Liver (tissue), 3 donors: ENCODE results near the gene IPP.

Experiments
- EGR1 ChIP-seq, 2 donors: IDR thresholded peaks; 2 replicates each; pipeline ENCODE4 v1.6.1; 2016 to 2018; ENCODE audit warnings: antibody characterized with exemption in 2 of 2, low read depth in 2 of 2
- FOXA2 ChIP-seq: IDR thresholded peaks from 2 replicates; pipeline ENCODE4 v1.6.1; 2016; ENCODE audit warnings: antibody characterized with exemption
- GABPA ChIP-seq, 2 donors: IDR thresholded peaks in 1 of 2; conservative IDR thresholded peaks in 1 of 2; 2 replicates each; pipeline ENCODE4 v1.6.1; 2016; ENCODE audit warnings: antibody characterized with exemption in 2 of 2, mild to moderate bottlenecking in 1 of 2, moderate library complexity in 1 of 2
- HNF4A ChIP-seq, 2 donors: conservative IDR thresholded peaks; 2 replicates each; pipeline ENCODE4 v1.6.1; 2016; ENCODE audit warnings: antibody characterized with exemption in 2 of 2, mild to moderate bottlenecking in 2 of 2
- HNF4G ChIP-seq: IDR thresholded peaks from 2 replicates; pipeline ENCODE4 v1.6.1; 2016; ENCODE audit warnings: antibody characterized with exemption
- JUND ChIP-seq, 2 donors: IDR thresholded peaks; 2 replicates each; pipeline ENCODE4 v1.6.1; 2016; ENCODE audit warnings: antibody characterized with exemption in 2 of 2
- NR2F2 ChIP-seq: IDR thresholded peaks from 2 replicates; pipeline ENCODE4 v1.6.1; 2016; ENCODE audit warnings: antibody characterized with exemption
- RAD21 ChIP-seq, 2 donors: IDR thresholded peaks; 2 replicates each; pipeline ENCODE4 v1.6.1; 2016; ENCODE audit warnings: antibody characterized with exemption in 2 of 2, mild to moderate bottlenecking in 2 of 2
- TAF1 ChIP-seq: conservative IDR thresholded peaks from 2 replicates; pipeline ENCODE4 v1.6.1; 2016; ENCODE audit warnings: antibody characterized with exemption, mild to moderate bottlenecking
- YY1 ChIP-seq: IDR thresholded peaks from 2 replicates; pipeline ENCODE4 v1.6.1; 2016; ENCODE audit warnings: antibody characterized with exemption, mild to moderate bottlenecking
- TF ChIP-seq, protein P1 (sequence below): fragments of 150-350 bp; IDR thresholded peaks from 2 replicates; pipeline ENCODE4 v1.5.1; 2017; ENCODE audit warnings: improper control_type of control experiment, low read depth, low read length; ENCODE audit not compliant: missing input control
- TF ChIP-seq, protein P2 (sequence below): IDR thresholded peaks from 2 replicates; pipeline ENCODE4 v1.6.1; 2016; ENCODE audit warnings: antibody characterized with exemption
- TF ChIP-seq, protein P3 (sequence below): IDR thresholded peaks from 2 replicates; pipeline ENCODE4 v1.6.1; 2016; ENCODE audit warnings: antibody characterized with exemption, mild to moderate bottlenecking
- TF ChIP-seq, protein P4 (sequence below): IDR thresholded peaks from 2 replicates; pipeline ENCODE4 v1.6.1; 2016; ENCODE audit warnings: antibody characterized with exemption
- donor health status: healthy.
- donor health status: healthy.

DNA sequence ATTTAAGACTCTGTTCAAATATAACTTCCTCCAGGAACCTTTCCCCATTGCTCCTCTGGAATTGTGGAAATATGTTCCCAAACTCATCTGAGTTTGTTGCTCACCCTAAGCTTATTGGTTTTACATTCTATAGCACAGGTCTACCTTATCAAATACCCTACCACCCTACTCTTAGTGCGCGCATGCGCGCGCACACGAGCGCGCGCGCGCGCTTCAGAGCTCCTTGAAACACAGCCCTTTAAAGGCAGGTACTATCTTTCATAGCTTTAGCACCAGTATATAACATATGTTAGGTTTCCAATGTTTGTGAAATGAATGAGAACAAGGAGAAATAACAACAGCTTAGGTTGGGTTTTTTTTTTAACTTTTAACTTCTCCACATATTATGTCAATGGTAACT is 3.5 kb downstream of the IPP start:
- TF ChIP-seq, protein P1, sequence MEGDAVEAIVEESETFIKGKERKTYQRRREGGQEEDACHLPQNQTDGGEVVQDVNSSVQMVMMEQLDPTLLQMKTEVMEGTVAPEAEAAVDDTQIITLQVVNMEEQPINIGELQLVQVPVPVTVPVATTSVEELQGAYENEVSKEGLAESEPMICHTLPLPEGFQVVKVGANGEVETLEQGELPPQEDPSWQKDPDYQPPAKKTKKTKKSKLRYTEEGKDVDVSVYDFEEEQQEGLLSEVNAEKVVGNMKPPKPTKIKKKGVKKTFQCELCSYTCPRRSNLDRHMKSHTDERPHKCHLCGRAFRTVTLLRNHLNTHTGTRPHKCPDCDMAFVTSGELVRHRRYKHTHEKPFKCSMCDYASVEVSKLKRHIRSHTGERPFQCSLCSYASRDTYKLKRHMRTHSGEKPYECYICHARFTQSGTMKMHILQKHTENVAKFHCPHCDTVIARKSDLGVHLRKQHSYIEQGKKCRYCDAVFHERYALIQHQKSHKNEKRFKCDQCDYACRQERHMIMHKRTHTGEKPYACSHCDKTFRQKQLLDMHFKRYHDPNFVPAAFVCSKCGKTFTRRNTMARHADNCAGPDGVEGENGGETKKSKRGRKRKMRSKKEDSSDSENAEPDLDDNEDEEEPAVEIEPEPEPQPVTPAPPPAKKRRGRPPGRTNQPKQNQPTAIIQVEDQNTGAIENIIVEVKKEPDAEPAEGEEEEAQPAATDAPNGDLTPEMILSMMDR = no peak
- TF ChIP-seq, protein P2, sequence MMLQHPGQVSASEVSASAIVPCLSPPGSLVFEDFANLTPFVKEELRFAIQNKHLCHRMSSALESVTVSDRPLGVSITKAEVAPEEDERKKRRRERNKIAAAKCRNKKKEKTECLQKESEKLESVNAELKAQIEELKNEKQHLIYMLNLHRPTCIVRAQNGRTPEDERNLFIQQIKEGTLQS = no peak
- no peak for TF ChIP-seq FOXA2
- no peak for TF ChIP-seq TAF1
- TF ChIP-seq, protein P3, sequence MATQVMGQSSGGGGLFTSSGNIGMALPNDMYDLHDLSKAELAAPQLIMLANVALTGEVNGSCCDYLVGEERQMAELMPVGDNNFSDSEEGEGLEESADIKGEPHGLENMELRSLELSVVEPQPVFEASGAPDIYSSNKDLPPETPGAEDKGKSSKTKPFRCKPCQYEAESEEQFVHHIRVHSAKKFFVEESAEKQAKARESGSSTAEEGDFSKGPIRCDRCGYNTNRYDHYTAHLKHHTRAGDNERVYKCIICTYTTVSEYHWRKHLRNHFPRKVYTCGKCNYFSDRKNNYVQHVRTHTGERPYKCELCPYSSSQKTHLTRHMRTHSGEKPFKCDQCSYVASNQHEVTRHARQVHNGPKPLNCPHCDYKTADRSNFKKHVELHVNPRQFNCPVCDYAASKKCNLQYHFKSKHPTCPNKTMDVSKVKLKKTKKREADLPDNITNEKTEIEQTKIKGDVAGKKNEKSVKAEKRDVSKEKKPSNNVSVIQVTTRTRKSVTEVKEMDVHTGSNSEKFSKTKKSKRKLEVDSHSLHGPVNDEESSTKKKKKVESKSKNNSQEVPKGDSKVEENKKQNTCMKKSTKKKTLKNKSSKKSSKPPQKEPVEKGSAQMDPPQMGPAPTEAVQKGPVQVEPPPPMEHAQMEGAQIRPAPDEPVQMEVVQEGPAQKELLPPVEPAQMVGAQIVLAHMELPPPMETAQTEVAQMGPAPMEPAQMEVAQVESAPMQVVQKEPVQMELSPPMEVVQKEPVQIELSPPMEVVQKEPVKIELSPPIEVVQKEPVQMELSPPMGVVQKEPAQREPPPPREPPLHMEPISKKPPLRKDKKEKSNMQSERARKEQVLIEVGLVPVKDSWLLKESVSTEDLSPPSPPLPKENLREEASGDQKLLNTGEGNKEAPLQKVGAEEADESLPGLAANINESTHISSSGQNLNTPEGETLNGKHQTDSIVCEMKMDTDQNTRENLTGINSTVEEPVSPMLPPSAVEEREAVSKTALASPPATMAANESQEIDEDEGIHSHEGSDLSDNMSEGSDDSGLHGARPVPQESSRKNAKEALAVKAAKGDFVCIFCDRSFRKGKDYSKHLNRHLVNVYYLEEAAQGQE = no peak
- no peak for TF ChIP-seq YY1
- TF ChIP-seq JUND (IDR thresholded peaks at IDR 0.05) = no peak
- TF ChIP-seq RAD21 (IDR thresholded peaks at IDR 0.05) = no peak
- no peak for TF ChIP-seq HNF4A (conservative IDR thresholded peaks at IDR 0.05)
- TF ChIP-seq, protein P4, sequence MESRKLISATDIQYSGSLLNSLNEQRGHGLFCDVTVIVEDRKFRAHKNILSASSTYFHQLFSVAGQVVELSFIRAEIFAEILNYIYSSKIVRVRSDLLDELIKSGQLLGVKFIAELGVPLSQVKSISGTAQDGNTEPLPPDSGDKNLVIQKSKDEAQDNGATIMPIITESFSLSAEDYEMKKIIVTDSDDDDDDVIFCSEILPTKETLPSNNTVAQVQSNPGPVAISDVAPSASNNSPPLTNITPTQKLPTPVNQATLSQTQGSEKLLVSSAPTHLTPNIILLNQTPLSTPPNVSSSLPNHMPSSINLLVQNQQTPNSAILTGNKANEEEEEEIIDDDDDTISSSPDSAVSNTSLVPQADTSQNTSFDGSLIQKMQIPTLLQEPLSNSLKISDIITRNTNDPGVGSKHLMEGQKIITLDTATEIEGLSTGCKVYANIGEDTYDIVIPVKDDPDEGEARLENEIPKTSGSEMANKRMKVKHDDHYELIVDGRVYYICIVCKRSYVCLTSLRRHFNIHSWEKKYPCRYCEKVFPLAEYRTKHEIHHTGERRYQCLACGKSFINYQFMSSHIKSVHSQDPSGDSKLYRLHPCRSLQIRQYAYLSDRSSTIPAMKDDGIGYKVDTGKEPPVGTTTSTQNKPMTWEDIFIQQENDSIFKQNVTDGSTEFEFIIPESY = no peak
- TF ChIP-seq GABPA (IDR thresholded peaks at IDR 0.05 in 1 of 2, conservative IDR thresholded peaks at IDR 0.05 in 1 of 2) = no peak
- TF ChIP-seq HNF4G = no peak
- TF ChIP-seq NR2F2 = no peak
- no peak for TF ChIP-seq EGR1 (IDR thresholded peaks at IDR 0.05; ENCODE audit: low read depth in 2 of 2)
